Measurements from ENCODE around the gene SPTSSA.

DNA sequence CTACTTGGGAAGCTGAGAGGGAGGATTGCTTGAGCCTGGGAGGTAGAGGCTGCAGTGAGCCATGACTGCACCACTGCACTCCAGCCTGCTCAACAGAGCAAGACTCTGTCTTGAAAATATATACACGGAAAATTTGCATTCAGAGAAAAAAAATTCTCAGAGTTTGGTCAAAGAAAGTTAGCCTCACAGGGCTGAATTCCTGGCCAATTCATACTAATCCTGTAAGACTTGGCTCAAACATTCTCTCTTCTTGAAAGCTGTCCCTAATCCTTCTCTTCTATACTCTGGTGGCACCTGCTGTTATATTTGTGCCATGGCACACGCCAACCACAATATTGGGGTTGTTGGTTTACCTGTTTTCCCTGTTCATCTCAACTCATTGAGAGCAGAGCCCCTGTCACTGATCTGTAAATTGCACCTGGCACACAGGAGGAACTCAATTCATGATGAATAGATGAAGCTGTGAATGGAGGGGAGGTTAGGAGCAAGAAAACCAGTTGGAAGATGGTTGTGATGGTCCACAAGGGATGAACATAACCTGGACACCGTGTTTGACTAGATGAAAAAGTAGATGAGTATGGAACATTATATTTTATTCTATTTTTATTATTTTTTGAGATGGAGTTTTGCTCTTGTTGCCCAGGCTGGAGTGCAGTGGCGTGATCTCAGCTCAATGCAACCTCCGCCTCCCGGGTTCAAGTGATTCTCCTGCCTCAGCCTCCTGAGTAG is 36.8 kb upstream of the SPTSSA start:
- TF ChIP-seq, protein P1, sequence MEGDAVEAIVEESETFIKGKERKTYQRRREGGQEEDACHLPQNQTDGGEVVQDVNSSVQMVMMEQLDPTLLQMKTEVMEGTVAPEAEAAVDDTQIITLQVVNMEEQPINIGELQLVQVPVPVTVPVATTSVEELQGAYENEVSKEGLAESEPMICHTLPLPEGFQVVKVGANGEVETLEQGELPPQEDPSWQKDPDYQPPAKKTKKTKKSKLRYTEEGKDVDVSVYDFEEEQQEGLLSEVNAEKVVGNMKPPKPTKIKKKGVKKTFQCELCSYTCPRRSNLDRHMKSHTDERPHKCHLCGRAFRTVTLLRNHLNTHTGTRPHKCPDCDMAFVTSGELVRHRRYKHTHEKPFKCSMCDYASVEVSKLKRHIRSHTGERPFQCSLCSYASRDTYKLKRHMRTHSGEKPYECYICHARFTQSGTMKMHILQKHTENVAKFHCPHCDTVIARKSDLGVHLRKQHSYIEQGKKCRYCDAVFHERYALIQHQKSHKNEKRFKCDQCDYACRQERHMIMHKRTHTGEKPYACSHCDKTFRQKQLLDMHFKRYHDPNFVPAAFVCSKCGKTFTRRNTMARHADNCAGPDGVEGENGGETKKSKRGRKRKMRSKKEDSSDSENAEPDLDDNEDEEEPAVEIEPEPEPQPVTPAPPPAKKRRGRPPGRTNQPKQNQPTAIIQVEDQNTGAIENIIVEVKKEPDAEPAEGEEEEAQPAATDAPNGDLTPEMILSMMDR (conservative IDR thresholded peaks at IDR 0.05 in 1 of 2, IDR thresholded peaks at IDR 0.05 in 1 of 2; ENCODE audit: low read depth in 1 of 2, low read length in 2 of 2) = peak; percentile 26 to 39
- no peak for TF ChIP-seq EZH2 (IDR thresholded peaks at IDR 0.05; ENCODE audit: low read length, missing control alignments)
